ENCODE data around the gene DNAJC8.

DNAJC8 gene

GRCh38 chr1:28170001-28170596, 62.7 kb downstream of the DNAJC8 start:
- no peak for DNase-seq

- no peak for DNase-seq
These were observed 69.2 kb downstream of the DNAJC8 start for GRCh38 chr1:28163496-28164161.

GRCh38 chr1:28162151-28162550, 70.7 kb downstream of the DNAJC8 start:
- DNase-seq: no peak

DNA sequence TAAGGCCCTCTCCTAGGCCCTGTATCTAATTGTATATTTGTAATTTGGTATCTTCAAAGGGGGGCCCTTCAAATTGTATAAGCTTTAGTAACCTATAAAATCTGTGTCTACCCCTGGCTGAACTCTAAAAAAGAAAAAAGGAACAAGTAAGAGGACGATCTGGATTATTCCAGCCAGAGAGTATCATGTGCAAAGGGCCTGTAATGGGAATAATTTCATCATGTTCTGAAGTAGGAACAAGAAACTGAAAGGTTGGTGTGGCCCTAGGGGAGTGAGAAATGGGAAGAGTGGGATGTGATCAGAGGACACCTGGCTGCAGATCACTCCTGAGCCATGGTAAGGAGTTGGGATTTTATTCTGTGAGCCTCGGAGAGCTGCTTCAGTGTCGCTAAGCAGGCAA, 71.1 kb downstream of the DNAJC8 start:
- no peak for DNase-seq

DNA sequence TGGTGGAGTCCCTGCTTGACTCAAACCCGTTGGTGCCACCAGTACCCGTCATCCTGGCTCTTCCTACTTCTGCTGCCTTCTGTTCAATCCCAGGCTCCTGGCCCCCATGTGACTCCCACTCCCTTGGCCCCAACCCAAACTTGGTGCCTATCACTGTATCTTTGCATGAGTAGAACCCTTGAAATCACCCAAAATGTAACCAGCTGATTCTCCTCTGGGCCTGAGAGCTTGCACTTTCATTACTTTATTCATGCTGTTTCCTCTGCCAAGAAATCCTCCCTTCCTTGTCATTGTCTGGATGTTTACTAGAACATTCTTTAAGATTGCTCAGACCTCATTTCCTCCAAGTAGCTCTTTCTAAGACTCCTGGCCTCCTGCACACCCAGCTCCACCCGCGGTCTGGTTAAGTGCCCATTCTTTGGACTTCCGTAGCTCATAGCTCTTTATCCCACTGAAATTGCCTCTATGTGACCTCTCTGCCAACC, 72.0 kb downstream of the DNAJC8 start:
- DNase-seq: no peak

DNA sequence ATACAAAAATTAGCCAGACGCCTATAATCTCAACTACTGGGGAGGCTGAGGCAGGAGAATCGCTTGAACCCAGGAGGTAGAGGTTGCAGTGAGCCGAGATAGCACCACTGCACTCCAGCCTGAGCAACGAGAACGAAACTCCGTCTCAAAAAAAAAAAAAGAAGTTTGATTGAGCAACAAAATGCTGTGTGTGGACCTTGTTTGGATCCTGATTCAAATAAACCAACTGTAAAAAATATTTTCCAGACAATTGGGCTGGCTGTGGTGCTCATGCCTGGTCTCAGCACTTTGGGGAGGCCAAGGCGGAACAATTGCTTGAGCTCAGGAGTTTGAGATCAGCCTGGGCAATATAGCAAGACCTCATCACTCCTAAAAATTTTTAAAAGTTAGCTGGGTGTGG, 73.1 kb downstream of the DNAJC8 start:
- no peak for DNase-seq

DNA sequence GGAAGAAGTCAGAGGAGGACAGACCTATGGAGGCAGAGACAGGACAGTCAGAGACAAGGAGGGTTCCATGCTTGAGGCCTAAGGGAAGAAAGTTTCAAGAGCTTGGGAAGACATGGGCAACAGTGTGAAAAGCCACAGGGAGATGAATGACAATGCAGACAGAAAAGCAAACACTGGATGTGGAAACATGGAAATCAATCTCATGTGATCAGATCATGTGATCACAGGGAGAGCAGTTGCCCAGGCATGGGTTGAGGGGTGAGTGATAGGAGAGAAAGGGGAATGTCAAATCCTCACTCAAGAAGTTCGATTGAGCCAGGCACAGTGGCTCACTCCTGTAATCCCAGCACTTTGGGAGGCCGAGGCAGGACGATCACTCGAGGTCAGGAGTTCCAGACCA, 73.6 kb downstream of the DNAJC8 start:
- no peak for DNase-seq

GRCh38 chr1:28157894-28158293, 74.9 kb downstream of the DNAJC8 start:
- DNase-seq: no peak

- DNase-seq: no peak
These were observed 76.0 kb downstream of the DNAJC8 start for GRCh38 chr1:28156821-28157220.

- no peak for DNase-seq
These were observed 77.2 kb downstream of the DNAJC8 start for GRCh38 chr1:28155628-28156027.

GRCh38 chr1:28154078-28154594, 78.7 kb downstream of the DNAJC8 start:
- DNase-seq: no peak

Data from activated CD4-positive, alpha-beta T cell treated with anti-CD3 and anti-CD28 coated beads for 1 hour (primary cell).